ENCODE measurements around the gene SDHC. TPM values are rescaled to one million over a fixed set of nuclear protein-coding genes. Genes with fewer than 3 reads are reported as not detected.
"Not testable (repeated sequence)": the region's sequence is repeated elsewhere in the genome, so short reads cannot be mapped to it uniquely, and the experiment has no call there.

SDHC gene
- total RNA-seq, 3 donors from 2014 or later (not counting 1 experiment from before 2014, with no cell fraction given), result 74.5 to 97.3 (median 86.0) TPM

GRCh38 chr1:161393151-161393550 lies 79.0 kb downstream of the SDHC start:
- no peak for TF ChIP-seq CTCF (IDR thresholded peaks at IDR 0.05)
- H3K36me3 ChIP-seq (ENCODE audit: control insufficient read depth, insufficient read depth, low read length), result no peaks in the 10 kb centered on the region
- DNase-seq (no peak), ATAC-seq (no peak)
- H3K27ac ChIP-seq (ENCODE audit: low read length), result no peak overlapping the region
- no peak overlapping the region for H3K4me3 Mint-ChIP-seq
- H3K4me1 Mint-ChIP-seq, result peaks cover 9 to 17% of the 10 kb centered on the region in 2 donors
- H3K27ac Mint-ChIP-seq, result peak overlapping the region in 1 of 2 donors; percentile 14
- no peaks in the 10 kb centered on the region for H3K9me3 Mint-ChIP-seq
- no peaks in the 10 kb centered on the region for H3K27me3 ChIP-seq (ENCODE audit: control insufficient read depth, insufficient read depth, low read length)
- H3K9me3 ChIP-seq (ENCODE audit: control insufficient read depth, insufficient read depth, low read length), result no peaks in the 10 kb centered on the region
- H3K27me3 Mint-ChIP-seq (ENCODE audit: low read depth in 2 of 2), result no peaks in the 10 kb centered on the region
- no peak overlapping the region for H3K4me3 ChIP-seq (ENCODE audit: low read length)
- H3K4me1 ChIP-seq (ENCODE audit: control insufficient read depth, insufficient read depth, low read length), result peaks cover 14% of the 10 kb centered on the region
- intact Hi-C loops (cut with micrococcal nuclease), result no loop called here
- H3K36me3 Mint-ChIP-seq, result no peaks in the 10 kb centered on the region

GRCh38 chr1:161397038-161397437 lies 82.9 kb downstream of the SDHC start:
- H3K9me3 Mint-ChIP-seq; H3K4me3 Mint-ChIP-seq; H3K9me3 ChIP-seq (ENCODE audit: control insufficient read depth, insufficient read depth, low read length); H3K27ac ChIP-seq (ENCODE audit: low read length); H3K36me3 Mint-ChIP-seq; H3K36me3 ChIP-seq (ENCODE audit: control insufficient read depth, insufficient read depth, low read length); intact Hi-C loops (cut with micrococcal nuclease); H3K4me3 ChIP-seq (ENCODE audit: low read length); DNase-seq; H3K27me3 Mint-ChIP-seq (ENCODE audit: low read depth in 2 of 2); H3K27me3 ChIP-seq (ENCODE audit: control insufficient read depth, insufficient read depth, low read length); H3K27ac Mint-ChIP-seq; ATAC-seq: not testable (repeated sequence)
- 99% methylated on average over 8 of the region's 8 CpGs for WGBS (ENCODE audit: insufficient coverage)
- H3K4me1 ChIP-seq (ENCODE audit: control insufficient read depth, insufficient read depth, low read length), result peaks cover 18% of the 10 kb centered on the region
- H3K4me1 Mint-ChIP-seq, result peaks cover 26 to 30% of the 10 kb centered on the region in 2 donors

- intact Hi-C loops (cut with micrococcal nuclease), result loop anchor here (1.0 kb wide), 1 partner anchor 9 kb away; no protein-coding TSS in a partner anchor
- Mint-ChIP-seq H3K4me3 (peak overlapping the region; percentile 97), H3K4me1 (peaks cover 36 to 40% of the 10 kb centered on the region in 2 donors), H3K27me3 (ENCODE audit: low read depth in 2 of 2) (peaks cover 0 to 3% of the 10 kb centered on the region in 2 donors), H3K9me3 (peaks cover 0 to 2% of the 10 kb centered on the region in 2 donors), H3K27ac (peak overlapping the region; percentile 100), H3K36me3 (no peaks in the 10 kb centered on the region)
- Histone ChIP-seq H3K9me3 (ENCODE audit: control insufficient read depth, insufficient read depth, low read length) (no peaks in the 10 kb centered on the region), H3K27me3 (ENCODE audit: control insufficient read depth, insufficient read depth, low read length) (no peaks in the 10 kb centered on the region), H3K36me3 (ENCODE audit: control insufficient read depth, insufficient read depth, low read length) (no peaks in the 10 kb centered on the region), H3K4me3 (ENCODE audit: low read length) (peak overlapping the region; percentile 93), H3K4me1 (ENCODE audit: control insufficient read depth, insufficient read depth, low read length) (peaks cover 18% of the 10 kb centered on the region), H3K27ac (ENCODE audit: low read length) (peak overlapping the region; percentile 98)
- ATAC-seq, result peak in 2 of 3 donors; percentile 27 to 34
- 7% methylated on average over 17 of the region's 17 CpGs for WGBS (ENCODE audit: insufficient coverage)
- DNase-seq, result no peak
- no peak for TF ChIP-seq CTCF (IDR thresholded peaks at IDR 0.05)
Observed at GRCh38 chr1:161398900-161399256, 84.7 kb downstream of the SDHC start.

- Mint-ChIP-seq H3K36me3 (no peaks in the 10 kb centered on the region), H3K4me3 (peak overlapping the region; percentile 97), H3K27me3 (ENCODE audit: low read depth in 2 of 2) (peaks cover 0 to 3% of the 10 kb centered on the region in 2 donors), H3K27ac (peak overlapping the region; percentile 100), H3K9me3 (peaks cover 0 to 2% of the 10 kb centered on the region in 2 donors), H3K4me1 (peaks cover 42 to 45% of the 10 kb centered on the region in 2 donors)
- peak; percentile 93 to 97 for DNase-seq
- peak; percentile 70 for TF ChIP-seq CTCF (IDR thresholded peaks at IDR 0.05)
- under 1% methylated on average over 53 of the region's 53 CpGs for WGBS (ENCODE audit: insufficient coverage)
- peak; percentile 81 to 92 (median 83) for ATAC-seq
- Histone ChIP-seq H3K27me3 (ENCODE audit: control insufficient read depth, insufficient read depth, low read length) (no peaks in the 10 kb centered on the region), H3K9me3 (ENCODE audit: control insufficient read depth, insufficient read depth, low read length) (no peaks in the 10 kb centered on the region), H3K4me3 (ENCODE audit: low read length) (peak overlapping the region; percentile 93), H3K4me1 (ENCODE audit: control insufficient read depth, insufficient read depth, low read length) (peaks cover 18% of the 10 kb centered on the region), H3K27ac (ENCODE audit: low read length) (peak overlapping the region; percentile 98), H3K36me3 (ENCODE audit: control insufficient read depth, insufficient read depth, low read length) (no peaks in the 10 kb centered on the region)
- intact Hi-C loops (cut with micrococcal nuclease), result loop anchor here (1.0 kb wide), 1 partner anchor 9 kb away; no protein-coding TSS in a partner anchor
Observed at GRCh38 chr1:161399257-161399998, 85.2 kb downstream of the SDHC start.
